ENCODE measurements around the gene SOX11. TPM values are rescaled to one million over a fixed set of nuclear protein-coding genes. Genes with fewer than 3 reads are reported as not detected.
"Not testable (repeated sequence)": the region's sequence is repeated elsewhere in the genome, so short reads cannot be mapped to it uniquely, and the experiment has no call there.

SOX11 gene
- 18.3 TPM for total RNA-seq

DNA sequence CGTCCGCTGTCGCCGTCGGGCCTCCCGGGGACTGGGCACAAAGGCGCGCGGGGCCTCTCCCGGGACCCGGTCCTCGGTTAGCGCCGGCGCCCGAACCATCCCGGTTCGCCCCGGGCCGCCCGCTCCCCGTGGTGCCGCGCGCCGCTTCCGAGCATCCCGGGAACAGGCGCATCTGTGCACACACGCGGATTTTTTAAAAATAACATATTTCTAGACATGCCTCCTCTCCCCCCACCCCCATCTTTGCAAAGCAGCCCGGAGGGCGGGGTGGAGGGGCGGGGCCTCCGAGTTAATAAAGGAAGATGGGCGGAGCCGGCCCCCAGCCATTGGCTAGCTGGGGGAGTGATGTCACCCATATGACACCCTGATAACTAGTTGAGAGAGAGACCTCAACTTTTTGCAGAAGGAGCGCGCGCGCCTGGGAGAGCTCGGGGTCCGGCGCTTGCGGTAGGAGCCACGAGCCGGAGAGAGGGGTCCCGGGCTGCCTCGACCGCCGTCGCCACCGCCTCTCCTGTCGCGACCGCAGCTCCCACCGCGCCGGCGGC is at the start of gene SOX11:
Gene SOX11, plus strand, starts transcription at position 400 of the 545 bp plus-strand sequence. CDS start 338 bp downstream, outside the sequence.
- peak within 1 kb of the TSS; percentile 16 to 49 (median 49) for H3K4me3 ChIP-seq (ENCODE audit: low read length in 3 of 3)
- peaks cover 10 to 19% (median 18%) of the 10 kb centered on the region in 3 donors for H3K4me1 ChIP-seq (ENCODE audit: control insufficient read depth in 3 of 3, insufficient read depth in 3 of 3, low read length in 3 of 3)
- H3K27ac ChIP-seq (ENCODE audit: low read depth, low read length), result no peak within 1 kb of the TSS
- no peak within 1 kb of the TSS for H3K9ac ChIP-seq (ENCODE audit: low read depth in 1 of 3, low read length in 3 of 3)
- no peaks in the 10 kb centered on the region for H3K36me3 ChIP-seq (ENCODE audit: control insufficient read depth in 3 of 3, insufficient read depth in 3 of 3, low read length in 3 of 3)
- peaks cover 53 to 61% (median 54%) of the 10 kb centered on the region in 3 donors for H3K27me3 ChIP-seq (ENCODE audit: control insufficient read depth in 3 of 3, insufficient read depth in 3 of 3, low read length in 3 of 3)
- no peaks in the 10 kb centered on the region for H3K9me3 ChIP-seq (ENCODE audit: control insufficient read depth in 3 of 3, low read length in 3 of 3)

DNA sequence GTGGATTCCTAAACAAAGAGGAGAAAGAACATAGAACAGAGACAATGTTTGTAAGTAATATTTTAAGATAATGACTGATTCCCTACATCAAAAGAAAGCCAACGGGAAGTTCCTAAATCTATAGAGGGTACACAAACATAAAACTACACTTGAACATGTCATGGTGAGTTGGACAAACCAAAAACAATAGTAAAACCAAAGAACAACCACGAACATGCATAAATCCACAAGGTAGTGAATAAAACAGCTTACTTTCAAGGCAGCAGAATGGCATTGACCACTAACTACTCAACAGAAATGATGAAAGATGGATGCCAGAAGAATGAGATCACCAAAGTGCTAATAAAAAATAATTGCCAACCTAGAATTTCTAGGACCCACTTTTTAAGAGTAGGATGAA is 39.5 kb upstream of the SOX11 start:
- H3K36me3 ChIP-seq (ENCODE audit: control insufficient read depth in 3 of 3, insufficient read depth in 3 of 3, low read length in 3 of 3); H3K4me1 ChIP-seq (ENCODE audit: control insufficient read depth in 3 of 3, insufficient read depth in 3 of 3, low read length in 3 of 3); H3K4me3 ChIP-seq (ENCODE audit: low read length in 3 of 3); H3K9me3 ChIP-seq (ENCODE audit: control insufficient read depth in 3 of 3, low read length in 3 of 3); H3K9ac ChIP-seq (ENCODE audit: low read depth in 1 of 3, low read length in 3 of 3); H3K27me3 ChIP-seq (ENCODE audit: control insufficient read depth in 3 of 3, insufficient read depth in 3 of 3, low read length in 3 of 3); H3K27ac ChIP-seq (ENCODE audit: low read depth, low read length): not testable (repeated sequence)

DNA sequence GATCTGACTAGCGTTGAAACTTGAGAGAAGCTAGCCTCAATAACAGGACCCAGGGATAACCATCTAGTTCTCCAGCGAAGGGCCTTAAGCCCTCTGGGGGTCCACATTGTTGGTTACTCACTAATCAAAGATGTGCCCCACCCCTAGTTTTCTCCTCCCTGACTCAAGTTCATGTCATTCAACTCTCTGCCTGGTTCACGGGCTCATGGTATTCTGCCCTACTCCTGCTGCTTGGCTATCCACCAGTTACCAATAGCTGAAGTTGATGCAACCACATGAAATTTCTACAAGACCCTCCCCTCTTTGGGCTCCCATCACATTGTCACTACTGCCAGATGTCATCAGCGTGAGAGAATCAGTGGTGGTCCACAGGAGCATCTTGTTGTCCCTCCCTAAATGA is 38.4 kb upstream of the SOX11 start:
- not testable (repeated sequence) for H3K27me3 ChIP-seq (ENCODE audit: control insufficient read depth in 3 of 3, insufficient read depth in 3 of 3, low read length in 3 of 3); H3K4me3 ChIP-seq (ENCODE audit: low read length in 3 of 3); H3K4me1 ChIP-seq (ENCODE audit: control insufficient read depth in 3 of 3, insufficient read depth in 3 of 3, low read length in 3 of 3); H3K36me3 ChIP-seq (ENCODE audit: control insufficient read depth in 3 of 3, insufficient read depth in 3 of 3, low read length in 3 of 3); H3K9ac ChIP-seq (ENCODE audit: low read depth in 1 of 3, low read length in 3 of 3); H3K9me3 ChIP-seq (ENCODE audit: control insufficient read depth in 3 of 3, low read length in 3 of 3); H3K27ac ChIP-seq (ENCODE audit: low read depth, low read length)

DNA sequence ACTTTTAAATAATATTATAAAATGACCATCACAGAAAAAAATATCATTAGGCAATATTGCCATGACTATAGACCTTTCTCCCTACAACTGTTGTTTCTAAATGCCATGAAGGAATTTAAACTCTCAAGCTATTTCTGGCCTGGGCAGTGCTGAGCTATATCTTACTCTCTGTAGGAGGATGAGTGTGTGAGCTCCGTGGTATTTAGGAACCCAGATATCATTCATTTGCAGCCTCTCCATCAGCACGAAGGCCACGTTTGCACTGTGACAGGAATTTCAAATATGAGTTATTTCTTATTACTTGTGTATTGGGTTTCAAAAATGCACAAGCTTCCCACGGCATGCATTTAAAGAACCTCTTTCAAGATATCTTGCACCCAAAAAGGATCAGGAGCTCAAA is 35.0 kb upstream of the SOX11 start:
- Histone ChIP-seq H3K9me3 (ENCODE audit: control insufficient read depth in 3 of 3, low read length in 3 of 3) (no peaks in the 10 kb centered on the region), H3K4me1 (ENCODE audit: control insufficient read depth in 3 of 3, insufficient read depth in 3 of 3, low read length in 3 of 3) (no peaks in the 10 kb centered on the region), H3K27ac (ENCODE audit: low read depth, low read length) (no peak overlapping the region), H3K4me3 (ENCODE audit: low read length in 3 of 3) (no peak overlapping the region), H3K27me3 (ENCODE audit: control insufficient read depth in 3 of 3, insufficient read depth in 3 of 3, low read length in 3 of 3) (no peaks in the 10 kb centered on the region), H3K9ac (ENCODE audit: low read depth in 1 of 3, low read length in 3 of 3) (no peak overlapping the region), H3K36me3 (ENCODE audit: control insufficient read depth in 3 of 3, insufficient read depth in 3 of 3, low read length in 3 of 3) (no peaks in the 10 kb centered on the region)

DNA sequence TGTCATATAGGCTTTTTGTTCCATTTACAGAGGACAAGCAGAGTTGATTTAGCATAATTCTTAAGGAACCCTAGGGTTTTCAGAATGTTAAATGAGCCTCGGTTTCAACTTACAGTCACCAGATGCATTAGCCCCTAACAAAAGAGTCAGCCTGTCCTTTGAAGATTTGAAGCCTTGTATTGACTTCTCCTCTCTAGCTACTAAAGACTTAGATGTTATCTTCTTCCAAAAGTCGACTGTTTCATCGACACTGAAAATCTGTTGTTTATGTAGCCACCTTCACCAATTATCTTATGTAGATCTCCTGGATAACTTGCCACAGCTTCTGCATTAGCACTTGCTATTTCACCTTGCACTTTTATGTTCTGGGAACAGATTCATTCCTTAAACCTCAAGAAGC is 31.6 kb upstream of the SOX11 start:
- no peak overlapping the region for H3K4me3 ChIP-seq (ENCODE audit: low read length in 3 of 3)
- no peaks in the 10 kb centered on the region for H3K36me3 ChIP-seq (ENCODE audit: control insufficient read depth in 3 of 3, insufficient read depth in 3 of 3, low read length in 3 of 3)
- H3K9ac ChIP-seq (ENCODE audit: low read depth in 1 of 3, low read length in 3 of 3), result no peak overlapping the region
- no peaks in the 10 kb centered on the region for H3K4me1 ChIP-seq (ENCODE audit: control insufficient read depth in 3 of 3, insufficient read depth in 3 of 3, low read length in 3 of 3)
- no peak overlapping the region for H3K27ac ChIP-seq (ENCODE audit: low read depth, low read length)
- H3K9me3 ChIP-seq (ENCODE audit: control insufficient read depth in 3 of 3, low read length in 3 of 3), result no peaks in the 10 kb centered on the region
- no peaks in the 10 kb centered on the region for H3K27me3 ChIP-seq (ENCODE audit: control insufficient read depth in 3 of 3, insufficient read depth in 3 of 3, low read length in 3 of 3)

DNA sequence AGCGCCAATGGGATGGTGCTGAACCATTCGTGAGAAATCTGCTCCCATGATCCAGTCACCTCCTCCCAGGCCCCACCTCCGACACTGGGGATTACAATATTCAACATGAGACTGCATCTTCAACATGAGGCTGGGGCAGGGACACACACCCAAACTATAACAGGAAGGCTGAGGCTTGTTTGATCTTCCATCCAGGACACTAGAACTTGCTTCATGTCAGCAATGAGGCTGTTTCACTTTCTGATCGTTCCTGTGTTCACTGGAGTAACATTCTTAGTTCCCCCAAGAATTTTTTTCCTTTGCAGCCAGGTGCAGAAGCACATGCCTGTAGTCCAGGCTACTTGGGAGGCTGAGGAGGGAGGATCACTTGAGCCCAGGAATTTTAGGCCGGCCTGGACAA is 30.8 kb upstream of the SOX11 start:
- H3K36me3 ChIP-seq (ENCODE audit: control insufficient read depth in 3 of 3, insufficient read depth in 3 of 3, low read length in 3 of 3), result no peaks in the 10 kb centered on the region
- no peak overlapping the region for H3K27ac ChIP-seq (ENCODE audit: low read depth, low read length)
- H3K9me3 ChIP-seq (ENCODE audit: control insufficient read depth in 3 of 3, low read length in 3 of 3), result no peaks in the 10 kb centered on the region
- no peaks in the 10 kb centered on the region for H3K4me1 ChIP-seq (ENCODE audit: control insufficient read depth in 3 of 3, insufficient read depth in 3 of 3, low read length in 3 of 3)
- peaks cover 0 to 2% (median 0%) of the 10 kb centered on the region in 3 donors for H3K27me3 ChIP-seq (ENCODE audit: control insufficient read depth in 3 of 3, insufficient read depth in 3 of 3, low read length in 3 of 3)
- H3K9ac ChIP-seq (ENCODE audit: low read depth in 1 of 3, low read length in 3 of 3), result no peak overlapping the region
- no peak overlapping the region for H3K4me3 ChIP-seq (ENCODE audit: low read length in 3 of 3)

DNA sequence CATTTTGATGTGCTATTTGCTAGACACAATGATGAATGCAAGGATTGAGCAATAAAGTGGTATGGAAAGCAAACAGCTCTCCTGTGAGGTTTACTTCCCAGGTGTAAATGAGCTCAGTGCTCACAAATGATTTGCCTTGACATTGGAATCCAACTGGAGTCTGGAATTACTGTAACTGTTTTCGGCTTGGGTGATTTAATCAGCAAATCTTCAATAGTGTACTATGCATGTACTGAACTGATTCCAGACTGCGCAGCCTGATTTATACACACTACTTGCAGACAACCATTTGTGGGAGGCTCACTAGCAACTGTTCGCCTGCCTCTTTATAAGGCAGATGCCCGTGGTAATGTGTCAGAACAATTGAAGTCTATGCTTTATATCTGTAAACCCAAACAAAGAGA is 27.9 kb upstream of the SOX11 start:
- Histone ChIP-seq H3K9me3 (ENCODE audit: control insufficient read depth in 3 of 3, low read length in 3 of 3) (no peaks in the 10 kb centered on the region), H3K27me3 (ENCODE audit: control insufficient read depth in 3 of 3, insufficient read depth in 3 of 3, low read length in 3 of 3) (peaks cover 0 to 2% (median 0%) of the 10 kb centered on the region in 3 donors), H3K27ac (ENCODE audit: low read depth, low read length) (no peak overlapping the region), H3K4me1 (ENCODE audit: control insufficient read depth in 3 of 3, insufficient read depth in 3 of 3, low read length in 3 of 3) (no peaks in the 10 kb centered on the region), H3K36me3 (ENCODE audit: control insufficient read depth in 3 of 3, insufficient read depth in 3 of 3, low read length in 3 of 3) (no peaks in the 10 kb centered on the region), H3K4me3 (ENCODE audit: low read length in 3 of 3) (no peak overlapping the region), H3K9ac (ENCODE audit: low read depth in 1 of 3, low read length in 3 of 3) (no peak overlapping the region)

DNA sequence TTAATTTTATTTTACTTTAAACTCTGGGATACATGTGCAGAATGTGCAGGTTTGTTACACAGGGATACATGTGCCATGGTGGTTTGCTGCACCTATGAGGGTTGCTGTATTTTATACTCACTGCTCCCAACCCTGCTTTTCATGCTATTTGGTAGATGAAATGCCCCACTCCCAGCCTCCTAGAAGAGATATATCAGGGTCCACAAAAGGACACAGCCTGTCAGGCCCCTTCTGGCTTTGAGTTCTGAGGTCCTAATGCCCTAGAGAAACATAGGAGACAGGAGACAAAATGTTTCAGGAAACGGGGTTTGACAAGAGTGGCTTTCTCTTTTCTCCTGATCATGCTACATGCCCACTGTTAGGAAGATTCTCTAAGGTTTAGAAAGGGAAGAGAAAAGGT is 27.1 kb upstream of the SOX11 start:
- Histone ChIP-seq H3K36me3 (ENCODE audit: control insufficient read depth in 3 of 3, insufficient read depth in 3 of 3, low read length in 3 of 3) (no peaks in the 10 kb centered on the region), H3K9me3 (ENCODE audit: control insufficient read depth in 3 of 3, low read length in 3 of 3) (no peaks in the 10 kb centered on the region), H3K27me3 (ENCODE audit: control insufficient read depth in 3 of 3, insufficient read depth in 3 of 3, low read length in 3 of 3) (peaks cover 0 to 2% (median 0%) of the 10 kb centered on the region in 3 donors), H3K9ac (ENCODE audit: low read depth in 1 of 3, low read length in 3 of 3) (no peak overlapping the region), H3K4me3 (ENCODE audit: low read length in 3 of 3) (no peak overlapping the region), H3K27ac (ENCODE audit: low read depth, low read length) (no peak overlapping the region), H3K4me1 (ENCODE audit: control insufficient read depth in 3 of 3, insufficient read depth in 3 of 3, low read length in 3 of 3) (no peaks in the 10 kb centered on the region)

DNA sequence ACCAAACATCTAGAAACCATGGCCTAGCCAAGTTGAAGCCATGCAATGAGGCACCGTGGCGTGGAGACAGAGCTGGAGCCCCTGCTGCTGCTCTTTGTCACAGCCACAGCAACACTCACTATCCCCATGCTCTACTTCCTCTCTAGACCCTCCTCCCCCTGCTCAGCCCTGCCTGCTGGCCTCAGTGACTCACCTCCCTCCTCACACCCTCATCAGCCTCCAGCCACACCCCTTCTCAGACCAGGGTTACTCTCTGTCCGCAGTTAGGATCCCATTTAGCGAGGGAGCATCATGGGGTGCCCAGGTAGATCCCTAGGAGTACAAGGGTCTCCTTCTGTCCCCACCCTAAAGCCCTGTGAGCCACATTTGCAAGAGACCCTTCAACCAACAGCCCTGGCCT is 25.4 kb upstream of the SOX11 start:
- Histone ChIP-seq H3K27me3 (ENCODE audit: control insufficient read depth in 3 of 3, insufficient read depth in 3 of 3, low read length in 3 of 3) (peaks cover 0 to 2% (median 0%) of the 10 kb centered on the region in 3 donors), H3K4me3 (ENCODE audit: low read length in 3 of 3) (no peak overlapping the region), H3K4me1 (ENCODE audit: control insufficient read depth in 3 of 3, insufficient read depth in 3 of 3, low read length in 3 of 3) (no peaks in the 10 kb centered on the region), H3K27ac (ENCODE audit: low read depth, low read length) (no peak overlapping the region), H3K9ac (ENCODE audit: low read depth in 1 of 3, low read length in 3 of 3) (no peak overlapping the region), H3K36me3 (ENCODE audit: control insufficient read depth in 3 of 3, insufficient read depth in 3 of 3, low read length in 3 of 3) (no peaks in the 10 kb centered on the region), H3K9me3 (ENCODE audit: control insufficient read depth in 3 of 3, low read length in 3 of 3) (no peaks in the 10 kb centered on the region)

DNA sequence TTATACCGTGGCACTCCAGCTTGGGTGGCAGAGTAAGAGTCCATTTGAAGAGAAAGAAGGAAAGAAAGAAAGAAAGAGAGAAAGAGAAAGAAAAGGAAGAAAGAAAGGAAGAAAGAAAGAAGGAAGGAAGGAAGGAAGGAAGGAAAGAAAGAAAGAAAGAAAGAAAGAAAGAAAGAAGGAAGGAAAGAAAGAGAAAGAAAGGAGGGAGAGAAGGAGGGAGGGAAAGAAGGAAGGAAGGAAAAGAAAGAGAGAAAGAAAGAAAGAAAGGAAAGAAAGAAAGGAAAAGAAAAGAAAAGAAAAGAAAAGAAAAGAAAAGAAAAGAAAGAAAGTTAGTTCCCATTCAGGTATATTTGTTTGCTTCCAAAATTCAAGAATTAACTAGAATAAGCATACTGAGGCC is 24.5 kb upstream of the SOX11 start:
- not testable (repeated sequence) for H3K4me3 ChIP-seq (ENCODE audit: low read length in 3 of 3); H3K27me3 ChIP-seq (ENCODE audit: control insufficient read depth in 3 of 3, insufficient read depth in 3 of 3, low read length in 3 of 3); H3K36me3 ChIP-seq (ENCODE audit: control insufficient read depth in 3 of 3, insufficient read depth in 3 of 3, low read length in 3 of 3); H3K4me1 ChIP-seq (ENCODE audit: control insufficient read depth in 3 of 3, insufficient read depth in 3 of 3, low read length in 3 of 3); H3K9ac ChIP-seq (ENCODE audit: low read depth in 1 of 3, low read length in 3 of 3); H3K27ac ChIP-seq (ENCODE audit: low read depth, low read length); H3K9me3 ChIP-seq (ENCODE audit: control insufficient read depth in 3 of 3, low read length in 3 of 3)

Data from skeletal muscle tissue (tissue), 4 donors.